HEK293 (cell line): ENCODE results near the gene RNF133.

ENCODE experiments used
- KLF7 ChIP-seq: fragments of 450-650 bp; formaldehyde crosslinking; IDR thresholded peaks from 2 replicates; pipeline ENCODE4 v1.5.1; 2016; ENCODE audit warnings: missing biosample characterization, missing genetic modification characterization, borderline replicate concordance
- ZNF2 ChIP-seq: fragments of 450-650 bp; formaldehyde crosslinking; IDR thresholded peaks from 2 replicates; pipeline ENCODE4 v1.5.1; 2016; ENCODE audit warnings: missing biosample characterization, missing genetic modification characterization
- TF ChIP-seq, protein P1 (sequence below): fragments of 450-650 bp; formaldehyde crosslinking; IDR thresholded peaks from 2 replicates; pipeline ENCODE4 v1.5.1; 2016; ENCODE audit warnings: missing biosample characterization, missing genetic modification characterization
- TF ChIP-seq, protein P2 (sequence below): fragments of 450-650 bp; IDR thresholded peaks from 2 replicates; pipeline ENCODE4 v1.5.1; 2018; ENCODE audit warnings: missing biosample characterization, mild to moderate bottlenecking, missing genetic modification characterization

DNA sequence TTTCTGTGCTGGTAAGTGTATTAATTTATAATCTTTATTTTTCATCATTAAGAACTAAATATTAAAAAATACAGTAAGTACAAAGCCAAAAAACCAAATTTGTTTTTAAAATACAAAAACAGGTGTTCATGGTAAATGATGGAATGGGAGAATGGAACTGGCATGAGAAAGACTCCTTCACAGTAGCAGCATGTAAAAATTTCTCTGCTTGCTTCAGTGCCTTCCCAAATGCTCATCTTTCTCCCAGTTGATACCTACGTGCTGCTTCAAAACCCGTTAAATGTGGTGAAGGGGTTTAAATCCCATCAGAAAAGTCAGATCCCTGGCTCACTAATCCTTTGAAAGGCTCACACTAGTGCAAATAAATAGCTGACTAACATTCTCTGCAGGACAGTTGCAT, 4.2 kb downstream of the RNF133 start:
- TF ChIP-seq KLF7, result no peak
- TF ChIP-seq, protein P1, sequence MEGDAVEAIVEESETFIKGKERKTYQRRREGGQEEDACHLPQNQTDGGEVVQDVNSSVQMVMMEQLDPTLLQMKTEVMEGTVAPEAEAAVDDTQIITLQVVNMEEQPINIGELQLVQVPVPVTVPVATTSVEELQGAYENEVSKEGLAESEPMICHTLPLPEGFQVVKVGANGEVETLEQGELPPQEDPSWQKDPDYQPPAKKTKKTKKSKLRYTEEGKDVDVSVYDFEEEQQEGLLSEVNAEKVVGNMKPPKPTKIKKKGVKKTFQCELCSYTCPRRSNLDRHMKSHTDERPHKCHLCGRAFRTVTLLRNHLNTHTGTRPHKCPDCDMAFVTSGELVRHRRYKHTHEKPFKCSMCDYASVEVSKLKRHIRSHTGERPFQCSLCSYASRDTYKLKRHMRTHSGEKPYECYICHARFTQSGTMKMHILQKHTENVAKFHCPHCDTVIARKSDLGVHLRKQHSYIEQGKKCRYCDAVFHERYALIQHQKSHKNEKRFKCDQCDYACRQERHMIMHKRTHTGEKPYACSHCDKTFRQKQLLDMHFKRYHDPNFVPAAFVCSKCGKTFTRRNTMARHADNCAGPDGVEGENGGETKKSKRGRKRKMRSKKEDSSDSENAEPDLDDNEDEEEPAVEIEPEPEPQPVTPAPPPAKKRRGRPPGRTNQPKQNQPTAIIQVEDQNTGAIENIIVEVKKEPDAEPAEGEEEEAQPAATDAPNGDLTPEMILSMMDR (tag by site-specific recombination), result no peak
- TF ChIP-seq, protein P2, sequence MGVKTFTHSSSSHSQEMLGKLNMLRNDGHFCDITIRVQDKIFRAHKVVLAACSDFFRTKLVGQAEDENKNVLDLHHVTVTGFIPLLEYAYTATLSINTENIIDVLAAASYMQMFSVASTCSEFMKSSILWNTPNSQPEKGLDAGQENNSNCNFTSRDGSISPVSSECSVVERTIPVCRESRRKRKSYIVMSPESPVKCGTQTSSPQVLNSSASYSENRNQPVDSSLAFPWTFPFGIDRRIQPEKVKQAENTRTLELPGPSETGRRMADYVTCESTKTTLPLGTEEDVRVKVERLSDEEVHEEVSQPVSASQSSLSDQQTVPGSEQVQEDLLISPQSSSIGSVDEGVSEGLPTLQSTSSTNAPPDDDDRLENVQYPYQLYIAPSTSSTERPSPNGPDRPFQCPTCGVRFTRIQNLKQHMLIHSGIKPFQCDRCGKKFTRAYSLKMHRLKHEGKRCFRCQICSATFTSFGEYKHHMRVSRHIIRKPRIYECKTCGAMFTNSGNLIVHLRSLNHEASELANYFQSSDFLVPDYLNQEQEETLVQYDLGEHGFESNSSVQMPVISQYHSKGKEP (tag by site-specific recombination), result no peak
- TF ChIP-seq ZNF2 (tag by site-specific recombination), result no peak
